Vagina (tissue), 2 donors: ENCODE data around the gene IZUMO4. TPM values are rescaled to one million over a fixed set of nuclear protein-coding genes. Genes with fewer than 3 reads are reported as not detected.

Source experiments
- DNase-seq, 2 donors: peaks; one replicate each; pipeline ENCODE4 v3.0.0-alpha.2; 2017; ENCODE audit errors: extremely low spot score in 2 of 2
- H3K27ac ChIP-seq: fragments of 200-600 bp; sonication (generic); one replicate; pipeline ENCODE4 v1.5.1; 2019
- H3K27me3 ChIP-seq: fragments of 200-600 bp; sonication (generic); one replicate; pipeline ENCODE4 v1.5.1; 2019
- H3K36me3 ChIP-seq, 2 donors: fragments of 200-600 bp; sonication (generic); one replicate each; pipeline ENCODE4 v1.5.1; 2017 to 2019
- H3K4me1 ChIP-seq: fragments of 200-600 bp; sonication (generic); one replicate; pipeline ENCODE4 v1.5.1; 2019
- H3K4me3 ChIP-seq, 2 donors: fragments of 200-600 bp; sonication (generic); 1 replicate in 1 of 2; 2 replicates in 1 of 2; pipeline ENCODE4 v1.5.1; 2016 to 2019
- H3K9me3 ChIP-seq: fragments of 200-600 bp; sonication (generic); one replicate; pipeline ENCODE4 v1.5.1; 2019
- CTCF ChIP-seq, 3 experiments: fragments of 450-650 bp in 2 of 3; fragments of 200-600 bp in 1 of 3; sonication (generic) in 1 of 3; IDR thresholded peaks; one replicate each; pipeline ENCODE4 v1.5.1; 2017 to 2019; ENCODE audit warnings: antibody characterized with exemption in 3 of 3, mild to moderate bottlenecking in 2 of 3, moderate library complexity in 2 of 3
- POLR2A ChIP-seq, 2 donors: fragments of 450-650 bp; IDR thresholded peaks; one replicate each; pipeline ENCODE4 v1.6.1; 2017; ENCODE audit warnings: antibody characterized with exemption in 2 of 2, mild to moderate bottlenecking in 2 of 2, moderate library complexity in 2 of 2
- POLR2AphosphoS5 ChIP-seq, 2 donors: sonication (generic); formaldehyde crosslinking; IDR thresholded peaks; one replicate each; pipeline ENCODE4 v1.9.0; 2017; ENCODE audit warnings: antibody characterized with exemption in 2 of 2, mild to moderate bottlenecking in 2 of 2, low read depth in 1 of 2; ENCODE audit not compliant: insufficient read depth in 1 of 2
- intact Hi-C: fragments of 100-400 bp; cut with DNase I; formaldehyde crosslinking; loops from one replicate; pipeline ENCODE4 v1.15.1; 2023
- total RNA-seq: library from RNA; depleted of rRNA; stranded (reverse); fragments of >200 nt; gene quantifications from one replicate; pipeline ENCODE4 v1.2.3, GENCODE V29; 2016

Gene IZUMO4
- total RNA-seq, 1 donor from 2014 or later, result 7.9 TPM

- intact Hi-C loops, result no loop called here
- Histone ChIP-seq H3K36me3 (peaks cover 0 to 34% of the 10 kb centered on the region in 2 donors), H3K4me3 (no peak overlapping the region), H3K27ac (no peak overlapping the region), H3K27me3 (no peaks in the 10 kb centered on the region), H3K9me3 (no peaks in the 10 kb centered on the region), H3K4me1 (peaks cover 9% of the 10 kb centered on the region)
- TF ChIP-seq CTCF (IDR thresholded peaks at IDR 0.05) (no peak), POLR2A (IDR thresholded peaks at IDR 0.05) (no peak), POLR2AphosphoS5 (IDR thresholded peaks at IDR 0.05; ENCODE audit: insufficient read depth in 1 of 2, low read depth in 1 of 2) (no peak)
- DNase-seq, result no peak
Measured at GRCh38 chr19:2140138-2140569, 43.4 kb downstream of the IZUMO4 start.

GRCh38 chr19:2142173-2142829, 45.6 kb downstream of the IZUMO4 start:
- Histone ChIP-seq H3K9me3 (no peaks in the 10 kb centered on the region), H3K27me3 (no peaks in the 10 kb centered on the region), H3K4me1 (peaks cover 23% of the 10 kb centered on the region), H3K36me3 (peaks cover 0 to 14% of the 10 kb centered on the region in 2 donors), H3K27ac (no peak overlapping the region), H3K4me3 (no peak overlapping the region)
- TF ChIP-seq CTCF (IDR thresholded peaks at IDR 0.05) (no peak), POLR2A (IDR thresholded peaks at IDR 0.05) (no peak), POLR2AphosphoS5 (IDR thresholded peaks at IDR 0.05; ENCODE audit: insufficient read depth in 1 of 2, low read depth in 1 of 2) (no peak)
- no peak for DNase-seq
- intact Hi-C loops, result no loop called here

DNA sequence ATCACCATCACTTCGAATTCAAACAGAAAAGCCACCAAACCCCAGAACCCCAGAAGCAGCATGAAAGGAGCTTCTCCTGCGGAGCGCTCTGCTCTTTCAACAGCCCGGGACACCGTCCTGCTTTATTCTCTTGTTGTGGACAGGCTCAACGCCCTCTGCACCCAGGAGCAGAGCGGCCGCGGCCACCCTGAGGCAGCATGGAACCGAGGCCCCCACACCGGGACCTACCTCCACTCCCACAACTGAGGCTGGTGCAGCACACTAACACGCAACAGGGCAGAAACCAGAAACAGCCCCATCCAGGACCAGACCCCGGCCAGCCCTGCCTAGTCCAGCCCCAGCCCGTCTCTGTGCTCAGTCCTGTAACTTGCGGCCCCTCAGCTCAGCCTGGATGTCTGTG, 47.5 kb downstream of the IZUMO4 start:
- no peak overlapping the region for H3K4me3 ChIP-seq
- intact Hi-C loops, result no loop called here

DNA sequence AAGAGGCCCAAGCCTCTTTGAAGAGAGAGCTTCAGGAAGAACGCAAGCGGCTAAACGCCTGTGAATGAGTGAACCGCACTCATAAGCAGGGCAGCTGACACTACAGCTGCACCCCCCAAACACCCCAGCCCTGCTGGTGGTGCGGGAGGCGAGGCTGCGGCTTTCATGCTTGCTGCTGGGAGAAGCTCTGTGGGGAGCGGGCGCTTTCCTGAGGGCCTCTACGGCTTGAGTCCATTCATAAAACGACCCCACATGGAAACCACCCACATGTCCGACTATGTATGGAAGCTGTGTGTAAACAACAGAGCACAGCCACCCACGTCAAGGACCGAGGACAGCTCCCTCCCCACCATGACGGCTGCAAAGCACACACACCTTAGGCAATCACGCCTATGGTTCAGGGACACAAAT, 49.1 kb downstream of the IZUMO4 start:
- TF ChIP-seq POLR2AphosphoS5 (IDR thresholded peaks at IDR 0.05; ENCODE audit: insufficient read depth in 1 of 2, low read depth in 1 of 2) (no peak), CTCF (IDR thresholded peaks at IDR 0.05) (no peak), POLR2A (IDR thresholded peaks at IDR 0.05) (no peak)
- no peak for DNase-seq

More for the DNA sequence above, 47.5 kb downstream of the IZUMO4 start:
- Histone ChIP-seq H3K4me1 (peaks cover 34% of the 10 kb centered on the region), H3K27me3 (no peaks in the 10 kb centered on the region), H3K27ac (no peak overlapping the region), H3K36me3 (no peaks in the 10 kb centered on the region), H3K9me3 (no peaks in the 10 kb centered on the region)
- TF ChIP-seq CTCF (IDR thresholded peaks at IDR 0.05) (no peak), POLR2AphosphoS5 (IDR thresholded peaks at IDR 0.05; ENCODE audit: insufficient read depth in 1 of 2, low read depth in 1 of 2) (no peak), POLR2A (IDR thresholded peaks at IDR 0.05) (no peak)
- DNase-seq, result peak in 1 of 2 donors; percentile 77

DNA sequence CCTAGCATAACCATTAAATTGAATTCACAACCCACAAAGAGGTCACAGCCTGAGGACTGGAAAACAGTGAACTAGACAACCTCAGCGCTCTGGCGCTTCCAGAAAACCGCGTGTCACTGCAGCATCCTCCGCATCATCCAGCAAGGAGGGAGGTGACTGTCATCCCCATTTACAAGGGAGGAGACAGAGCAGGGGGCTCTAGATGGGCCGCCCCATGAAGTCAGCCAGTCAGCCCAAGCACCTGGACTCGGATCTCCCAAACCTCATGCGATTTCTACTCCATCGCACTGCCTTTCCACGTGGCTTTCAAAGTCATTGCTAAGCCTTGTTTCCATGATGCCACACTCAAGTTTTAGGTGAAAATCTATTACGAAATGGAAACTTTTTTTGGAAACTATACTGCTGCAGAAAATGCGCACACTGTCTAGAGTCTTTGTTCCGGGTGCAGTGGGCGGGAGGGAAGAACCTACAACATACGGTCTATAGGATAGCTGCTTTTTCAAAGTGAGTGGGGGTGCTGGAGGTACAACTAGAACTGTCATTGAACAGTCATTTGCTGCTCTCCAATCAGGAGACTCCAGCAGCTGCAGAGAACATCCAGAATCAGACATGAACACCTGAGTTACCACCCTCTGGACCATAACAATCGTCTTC, 51.9 kb downstream of the IZUMO4 start:
- Histone ChIP-seq H3K36me3 (no peaks in the 10 kb centered on the region), H3K9me3 (no peaks in the 10 kb centered on the region), H3K27ac (no peak overlapping the region), H3K4me3 (no peak overlapping the region), H3K27me3 (no peaks in the 10 kb centered on the region), H3K4me1 (peaks cover 52% of the 10 kb centered on the region)
- intact Hi-C loops, result no loop called here
- DNase-seq, result no peak
- no peak for TF ChIP-seq POLR2A (IDR thresholded peaks at IDR 0.05)
- TF ChIP-seq CTCF (IDR thresholded peaks at IDR 0.05), result no peak
- TF ChIP-seq POLR2AphosphoS5 (IDR thresholded peaks at IDR 0.05; ENCODE audit: insufficient read depth in 1 of 2, low read depth in 1 of 2), result no peak

More for the DNA sequence above, 49.1 kb downstream of the IZUMO4 start:
- Histone ChIP-seq H3K4me3 (no peak overlapping the region), H3K27ac (no peak overlapping the region), H3K9me3 (no peaks in the 10 kb centered on the region), H3K27me3 (no peaks in the 10 kb centered on the region), H3K36me3 (no peaks in the 10 kb centered on the region), H3K4me1 (peaks cover 51% of the 10 kb centered on the region)
- intact Hi-C loops, result no loop called here
